WTC11 (cell line): ENCODE results near the gene COX19. TPM values are rescaled to one million over a fixed set of nuclear protein-coding genes. Genes with fewer than 3 reads are reported as not detected.

Experiments used
- ATAC-seq: fragments of 200-7000 bp; cut with Tn5 transposase; 2 replicates; pipeline ENCODE4 v1.10.0; 2021; ENCODE audit warnings: mild to moderate bottlenecking, moderate library complexity
- CTCF ChIA-PET: fragments of 300-600 bp; sonication (Branson Sonifier 250); formaldehyde crosslinking; loops from one replicate; lab custom pipeline; 2021; ENCODE audit warnings: antibody characterized with exemption; lab: Charles Lee
- POLR2A ChIA-PET: fragments of 350-600 bp; sonication (Branson Sonifier 250); formaldehyde crosslinking; loops from one replicate; lab custom pipeline; 2021; ENCODE audit warnings: antibody characterized with exemption; lab: Charles Lee
- DNase-seq: peaks from one replicate; pipeline ENCODE4 v3.0.0; 2021; ENCODE audit warnings: low spot score
- H3K27ac Mint-ChIP-seq: 2 replicates; pipeline ENCODE4 v1.8.0; 2021; ENCODE audit warnings: mixed read lengths
- H3K27me3 Mint-ChIP-seq: 2 replicates; pipeline ENCODE4 v1.8.0; 2021; ENCODE audit warnings: low read depth, mild to moderate bottlenecking, moderate library complexity, mixed read lengths
- H3K36me3 Mint-ChIP-seq: 2 replicates; pipeline ENCODE4 v1.8.0; 2021; ENCODE audit warnings: mixed read lengths
- H3K4me1 Mint-ChIP-seq: 2 replicates; pipeline ENCODE4 v1.8.0; 2022; ENCODE audit warnings: mixed read lengths
- H3K4me3 Mint-ChIP-seq: 2 replicates; pipeline ENCODE4 v1.8.0; 2021; ENCODE audit warnings: mild to moderate bottlenecking, moderate library complexity, mixed read lengths
- H3K9me3 Mint-ChIP-seq: 2 replicates; pipeline ENCODE4 v1.8.0; 2021; ENCODE audit warnings: mixed read lengths
- AFF4 ChIP-seq: sonication (generic); formaldehyde crosslinking; IDR thresholded peaks from 2 replicates; pipeline ENCODE4 v1.8.1; 2023; ENCODE audit warnings: mild to moderate bottlenecking, missing genetic modification reagents, borderline replicate concordance
- FOXJ3 ChIP-seq: sonication (generic); formaldehyde crosslinking; IDR thresholded peaks from 2 replicates; pipeline ENCODE4 v1.9.0; 2021; ENCODE audit warnings: missing genetic modification reagents, mild to moderate bottlenecking, borderline replicate concordance
- GRHL2 ChIP-seq: fragments of 250-450 bp; sonication (Bioruptor Pico); IDR thresholded peaks from 2 replicates; pipeline ENCODE4 v1.8.0; 2022; ENCODE audit warnings: mild to moderate bottlenecking, moderate library complexity; ENCODE audit not compliant: insufficient replicate concordance, severe bottlenecking
- NR3C1 ChIP-seq: sonication (generic); formaldehyde crosslinking; conservative IDR thresholded peaks from 2 replicates; pipeline ENCODE4 v1.8.1; 2023; ENCODE audit warnings: low read depth, mild to moderate bottlenecking, missing genetic modification reagents
- USF1 ChIP-seq: sonication (generic); formaldehyde crosslinking; IDR thresholded peaks from 2 replicates; pipeline ENCODE4 v1.8.0; 2022; ENCODE audit warnings: mild to moderate bottlenecking, missing genetic modification reagents
- ZNF423 ChIP-seq: fragments of 250-450 bp; sonication (Bioruptor Pico); IDR thresholded peaks from 2 replicates; pipeline ENCODE4 v2.1.2; 2022; ENCODE audit warnings: mild to moderate bottlenecking, moderate library complexity
- total RNA-seq: library from RNA; stranded (reverse); gene quantifications from 3 replicates; pipeline ENCODE4 v1.2.3, GENCODE V29; 2021
- TF ChIP-seq, protein P1 (sequence below): sonication (generic); formaldehyde crosslinking; IDR thresholded peaks from 2 replicates; pipeline ENCODE4 v1.8.0; 2022; ENCODE audit warnings: missing genetic modification reagents
- TF ChIP-seq, protein P2 (sequence below): sonication (generic); formaldehyde crosslinking; IDR thresholded peaks from 2 replicates; pipeline ENCODE4 v1.8.1; 2023; ENCODE audit warnings: mild to moderate bottlenecking, missing genetic modification reagents, moderate library complexity
- TF ChIP-seq, protein P3 (sequence below): sonication (generic); formaldehyde crosslinking; IDR thresholded peaks from 2 replicates; pipeline ENCODE4 v1.8.0; 2022; ENCODE audit warnings: mild to moderate bottlenecking, missing genetic modification reagents
- TF ChIP-seq, protein P4 (sequence below): sonication (generic); formaldehyde crosslinking; IDR thresholded peaks from 2 replicates; pipeline ENCODE4 v1.8.1; 2022; ENCODE audit warnings: missing genetic modification reagents, borderline replicate concordance

The COX19 gene
- total RNA-seq, 1 experiment from 2014 or later = 13.2 TPM

- TF ChIP-seq GRHL2 (CRISPR knock-in tag) = no peak
Observed at GRCh38 chr7:1016577-1017531, 41.5 kb upstream of the COX19 start (continued).

- POLR2A ChIA-PET = no interaction called here
- Mint-ChIP-seq H3K36me3 (no peaks in the 10 kb centered on the region; the same call in 1 of the 2 replicates), H3K27ac (peak overlapping the region; percentile 32; the same call in 1 of the 2 replicates), H3K9me3 (no peaks in the 10 kb centered on the region), H3K4me3 (no peak overlapping the region), H3K4me1 (no peaks in the 10 kb centered on the region), H3K27me3 (no peaks in the 10 kb centered on the region)
- ATAC-seq (no peak), DNase-seq (no peak)
- CTCF ChIA-PET = no interaction called here
- TF ChIP-seq, protein P1, sequence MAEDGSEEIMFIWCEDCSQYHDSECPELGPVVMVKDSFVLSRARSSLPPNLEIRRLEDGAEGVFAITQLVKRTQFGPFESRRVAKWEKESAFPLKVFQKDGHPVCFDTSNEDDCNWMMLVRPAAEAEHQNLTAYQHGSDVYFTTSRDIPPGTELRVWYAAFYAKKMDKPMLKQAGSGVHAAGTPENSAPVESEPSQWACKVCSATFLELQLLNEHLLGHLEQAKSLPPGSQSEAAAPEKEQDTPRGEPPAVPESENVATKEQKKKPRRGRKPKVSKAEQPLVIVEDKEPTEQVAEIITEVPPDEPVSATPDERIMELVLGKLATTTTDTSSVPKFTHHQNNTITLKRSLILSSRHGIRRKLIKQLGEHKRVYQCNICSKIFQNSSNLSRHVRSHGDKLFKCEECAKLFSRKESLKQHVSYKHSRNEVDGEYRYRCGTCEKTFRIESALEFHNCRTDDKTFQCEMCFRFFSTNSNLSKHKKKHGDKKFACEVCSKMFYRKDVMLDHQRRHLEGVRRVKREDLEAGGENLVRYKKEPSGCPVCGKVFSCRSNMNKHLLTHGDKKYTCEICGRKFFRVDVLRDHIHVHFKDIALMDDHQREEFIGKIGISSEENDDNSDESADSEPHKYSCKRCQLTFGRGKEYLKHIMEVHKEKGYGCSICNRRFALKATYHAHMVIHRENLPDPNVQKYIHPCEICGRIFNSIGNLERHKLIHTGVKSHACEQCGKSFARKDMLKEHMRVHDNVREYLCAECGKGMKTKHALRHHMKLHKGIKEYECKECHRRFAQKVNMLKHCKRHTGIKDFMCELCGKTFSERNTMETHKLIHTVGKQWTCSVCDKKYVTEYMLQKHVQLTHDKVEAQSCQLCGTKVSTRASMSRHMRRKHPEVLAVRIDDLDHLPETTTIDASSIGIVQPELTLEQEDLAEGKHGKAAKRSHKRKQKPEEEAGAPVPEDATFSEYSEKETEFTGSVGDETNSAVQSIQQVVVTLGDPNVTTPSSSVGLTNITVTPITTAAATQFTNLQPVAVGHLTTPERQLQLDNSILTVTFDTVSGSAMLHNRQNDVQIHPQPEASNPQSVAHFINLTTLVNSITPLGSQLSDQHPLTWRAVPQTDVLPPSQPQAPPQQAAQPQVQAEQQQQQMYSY (CRISPR knock-in tag) = no peak
- TF ChIP-seq FOXJ3 (CRISPR knock-in tag) (no peak), USF1 (CRISPR knock-in tag) (peak; percentile 73; the same call in 1 of the 2 replicates)
- TF ChIP-seq, protein P2, sequence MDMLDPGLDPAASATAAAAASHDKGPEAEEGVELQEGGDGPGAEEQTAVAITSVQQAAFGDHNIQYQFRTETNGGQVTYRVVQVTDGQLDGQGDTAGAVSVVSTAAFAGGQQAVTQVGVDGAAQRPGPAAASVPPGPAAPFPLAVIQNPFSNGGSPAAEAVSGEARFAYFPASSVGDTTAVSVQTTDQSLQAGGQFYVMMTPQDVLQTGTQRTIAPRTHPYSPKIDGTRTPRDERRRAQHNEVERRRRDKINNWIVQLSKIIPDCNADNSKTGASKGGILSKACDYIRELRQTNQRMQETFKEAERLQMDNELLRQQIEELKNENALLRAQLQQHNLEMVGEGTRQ (CRISPR knock-in tag) = peak; percentile 80
Observed at GRCh38 chr7:1015196-1016121, 40.1 kb upstream of the COX19 start.

- Mint-ChIP-seq H3K4me1 (no peaks in the 10 kb centered on the region), H3K27me3 (no peaks in the 10 kb centered on the region), H3K4me3 (no peak overlapping the region), H3K27ac (no peak overlapping the region), H3K36me3 (peaks cover 3% of the 10 kb centered on the region; the same call in 1 of the 2 replicates), H3K9me3 (no peaks in the 10 kb centered on the region)
- CTCF ChIA-PET = interaction anchor here (1.1 to 3.0 kb wide), 2 partner anchors 17 to 21 kb away, joined by 4 to 18 read pairs; no protein-coding TSS in a partner anchor
- ATAC-seq (no peak), DNase-seq (no peak)
- POLR2A ChIA-PET = no interaction called here
- TF ChIP-seq, protein P3, sequence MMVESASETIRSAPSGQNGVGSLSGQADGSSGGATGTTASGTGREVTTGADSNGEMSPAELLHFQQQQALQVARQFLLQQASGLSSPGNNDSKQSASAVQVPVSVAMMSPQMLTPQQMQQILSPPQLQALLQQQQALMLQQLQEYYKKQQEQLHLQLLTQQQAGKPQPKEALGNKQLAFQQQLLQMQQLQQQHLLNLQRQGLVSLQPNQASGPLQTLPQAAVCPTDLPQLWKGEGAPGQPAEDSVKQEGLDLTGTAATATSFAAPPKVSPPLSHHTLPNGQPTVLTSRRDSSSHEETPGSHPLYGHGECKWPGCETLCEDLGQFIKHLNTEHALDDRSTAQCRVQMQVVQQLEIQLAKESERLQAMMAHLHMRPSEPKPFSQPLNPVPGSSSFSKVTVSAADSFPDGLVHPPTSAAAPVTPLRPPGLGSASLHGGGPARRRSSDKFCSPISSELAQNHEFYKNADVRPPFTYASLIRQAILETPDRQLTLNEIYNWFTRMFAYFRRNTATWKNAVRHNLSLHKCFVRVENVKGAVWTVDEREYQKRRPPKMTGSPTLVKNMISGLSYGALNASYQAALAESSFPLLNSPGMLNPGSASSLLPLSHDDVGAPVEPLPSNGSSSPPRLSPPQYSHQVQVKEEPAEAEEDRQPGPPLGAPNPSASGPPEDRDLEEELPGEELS (CRISPR knock-in tag) = no peak
- TF ChIP-seq NR3C1 (CRISPR knock-in tag) (no peak), AFF4 (CRISPR knock-in tag) (no peak), ZNF423 (CRISPR knock-in tag) (no peak)
- TF ChIP-seq, protein P4, sequence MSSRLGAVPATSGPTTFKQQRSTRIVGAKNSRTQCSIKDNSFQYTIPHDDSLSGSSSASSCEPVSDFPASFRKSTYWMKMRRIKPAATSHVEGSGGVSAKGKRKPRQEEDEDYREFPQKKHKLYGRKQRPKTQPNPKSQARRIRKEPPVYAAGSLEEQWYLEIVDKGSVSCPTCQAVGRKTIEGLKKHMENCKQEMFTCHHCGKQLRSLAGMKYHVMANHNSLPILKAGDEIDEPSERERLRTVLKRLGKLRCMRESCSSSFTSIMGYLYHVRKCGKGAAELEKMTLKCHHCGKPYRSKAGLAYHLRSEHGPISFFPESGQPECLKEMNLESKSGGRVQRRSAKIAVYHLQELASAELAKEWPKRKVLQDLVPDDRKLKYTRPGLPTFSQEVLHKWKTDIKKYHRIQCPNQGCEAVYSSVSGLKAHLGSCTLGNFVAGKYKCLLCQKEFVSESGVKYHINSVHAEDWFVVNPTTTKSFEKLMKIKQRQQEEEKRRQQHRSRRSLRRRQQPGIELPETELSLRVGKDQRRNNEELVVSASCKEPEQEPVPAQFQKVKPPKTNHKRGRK (CRISPR knock-in tag) = no peak
- TF ChIP-seq, protein P1 (CRISPR knock-in tag) = no peak
Observed at GRCh38 chr7:1014681-1015080, 39.3 kb upstream of the COX19 start.
